Limb (tissue), 2 donors: ENCODE results near the gene LAPTM5.

Experiments
- DNase-seq, 2 donors: peaks; one replicate each; pipeline ENCODE4 v3.0.0-alpha.2; 2016; ENCODE audit errors: extremely low spot score in 2 of 2

Gene LAPTM5

DNA sequence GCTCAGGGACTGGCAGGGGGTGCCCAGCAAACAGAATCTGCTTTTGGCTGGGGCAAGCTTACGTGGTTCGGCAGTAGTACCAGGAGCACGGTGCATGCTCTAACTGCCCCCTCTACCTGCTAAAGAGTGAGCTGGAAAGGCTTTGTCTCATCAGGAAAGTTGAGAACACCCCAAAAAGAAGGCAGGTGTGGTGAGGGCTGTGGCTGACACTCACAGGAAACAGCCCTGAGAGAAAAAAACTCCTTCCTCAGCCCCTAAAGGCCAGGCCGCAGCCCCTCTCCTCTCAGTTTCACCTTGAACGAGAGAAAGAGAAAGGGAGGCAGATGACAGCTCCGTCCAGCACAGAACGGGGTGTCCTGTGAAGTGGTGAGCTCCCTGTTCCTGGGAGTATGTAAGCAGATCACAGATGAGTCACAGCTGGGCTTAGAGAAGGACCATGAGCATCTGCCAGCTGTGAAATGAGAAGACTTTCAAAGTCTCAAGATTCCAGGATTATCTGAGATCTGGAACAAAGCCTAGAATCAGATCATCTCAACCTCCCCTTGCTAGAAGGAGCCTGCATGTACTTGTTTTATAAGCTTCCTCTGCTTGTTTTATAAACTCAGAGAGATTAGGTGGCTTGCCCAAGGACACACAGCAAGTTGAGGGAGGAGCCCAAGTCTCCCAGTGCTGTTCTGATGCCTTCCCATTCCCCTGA, 13.4 kb downstream of the LAPTM5 start:
- no peak for DNase-seq

DNA sequence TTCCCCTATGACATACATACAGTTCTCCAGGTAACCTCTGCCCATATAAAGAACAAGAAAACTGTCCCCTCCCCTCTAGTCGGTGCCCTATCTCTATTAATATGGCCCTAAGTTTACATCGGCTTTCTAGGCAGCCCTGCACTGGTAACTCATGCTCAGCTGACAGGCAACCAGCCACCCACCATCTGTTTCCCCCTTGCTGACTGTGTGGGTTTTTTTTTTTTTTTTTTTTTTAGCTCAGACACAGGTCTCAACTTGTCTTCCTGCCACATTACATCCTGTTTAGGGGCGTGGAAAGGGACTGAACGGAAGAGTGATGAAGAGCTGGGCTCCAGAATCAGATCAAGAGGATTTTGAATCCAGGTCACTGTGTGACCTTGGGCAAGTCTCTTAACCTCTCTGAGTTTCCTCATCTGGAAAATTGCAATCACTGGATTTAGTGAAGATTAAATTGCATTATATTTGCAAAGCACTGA, 14.0 kb downstream of the LAPTM5 start:
- no peak for DNase-seq

DNA sequence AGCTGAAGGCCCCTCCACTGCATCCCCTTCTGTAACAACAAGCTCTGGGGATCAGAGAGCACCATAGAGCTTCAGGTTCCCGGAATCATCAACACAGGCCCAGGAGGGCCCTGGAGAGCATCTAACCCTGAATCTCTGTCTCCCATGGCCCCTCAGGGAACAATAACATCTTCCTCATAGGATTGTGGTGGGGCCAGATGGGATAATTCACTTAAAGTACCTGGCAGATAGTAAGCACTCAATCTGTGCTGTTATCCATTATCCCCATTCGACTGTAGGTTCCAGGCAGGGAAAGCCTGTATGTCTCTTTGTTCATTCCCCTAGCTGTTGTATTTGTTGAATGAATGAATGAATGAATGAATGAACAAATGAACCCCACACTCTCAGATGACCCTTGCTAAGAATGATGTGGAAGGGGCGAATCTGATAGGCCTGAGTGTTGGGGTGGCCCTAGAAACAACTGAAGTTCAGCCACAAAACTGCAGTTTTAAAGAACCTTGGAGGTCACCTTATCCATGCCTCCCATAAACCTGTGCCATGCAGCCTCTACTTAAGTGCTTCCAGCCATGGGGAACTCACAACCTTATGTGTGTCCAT, 14.5 kb downstream of the LAPTM5 start:
- DNase-seq = no peak

DNA sequence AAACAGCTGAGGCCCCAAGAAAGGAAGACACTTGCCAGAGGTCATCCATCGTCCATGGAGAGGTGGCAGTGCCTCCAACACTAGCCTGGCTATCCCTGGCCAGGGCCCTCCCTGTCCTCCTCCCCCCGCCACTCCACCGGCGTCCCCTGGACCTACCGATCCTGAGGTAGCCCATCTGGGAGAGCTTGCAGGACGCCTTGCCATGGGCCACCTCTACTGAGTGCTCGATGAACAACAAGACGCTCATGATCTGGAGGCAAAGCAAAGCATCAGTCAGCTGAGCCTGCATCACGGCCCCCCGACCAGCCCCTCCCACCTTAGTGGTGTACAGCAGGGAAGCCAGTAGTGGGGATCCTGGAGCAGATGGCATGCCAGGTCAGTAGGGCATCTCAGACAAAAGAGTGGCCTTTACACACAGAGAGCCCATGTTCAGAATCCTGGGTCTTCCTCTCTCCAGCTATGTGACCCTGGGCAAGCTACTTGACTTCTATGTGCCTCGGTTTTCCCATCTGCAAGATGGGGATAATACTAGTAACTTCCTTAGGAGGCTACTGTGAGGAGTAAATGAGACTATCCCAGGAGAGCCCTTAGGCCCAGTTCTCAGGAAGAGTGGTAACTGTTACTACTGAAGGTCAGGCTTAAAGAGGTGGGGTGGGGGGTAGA, 15.1 kb downstream of the LAPTM5 start:
- DNase-seq = no peak

DNA sequence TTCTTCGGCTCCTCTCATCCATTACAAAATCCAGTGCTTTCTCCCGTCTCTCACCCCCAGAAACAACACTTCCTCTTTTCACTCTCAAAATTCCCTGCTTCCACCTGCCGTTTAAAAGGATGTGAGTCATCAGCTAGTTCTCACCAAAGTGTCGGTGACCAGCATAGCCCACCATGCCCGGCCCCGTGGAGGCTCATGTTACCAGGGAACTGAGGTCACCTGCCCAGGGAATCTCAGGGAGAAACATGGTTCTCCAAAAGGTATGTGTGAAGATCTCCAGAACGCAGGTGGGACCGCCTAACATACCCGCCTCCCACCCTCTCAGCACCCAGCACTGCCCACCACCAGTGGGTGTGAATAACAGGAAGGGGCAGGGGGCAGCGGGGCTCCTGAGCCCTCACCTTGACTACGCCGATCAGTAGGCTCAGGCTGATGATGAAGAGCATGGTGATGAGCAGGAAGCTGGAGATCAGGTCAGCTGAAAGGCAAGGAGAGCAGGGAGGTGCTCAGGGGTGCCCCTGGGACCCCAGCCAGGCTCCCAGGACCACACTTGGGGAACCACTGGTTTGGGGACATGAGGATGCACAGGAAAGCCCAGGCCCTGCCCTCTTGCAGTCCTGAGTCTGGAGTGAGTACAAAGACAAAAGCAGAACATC, 16.2 kb downstream of the LAPTM5 start:
- no peak for DNase-seq

DNA sequence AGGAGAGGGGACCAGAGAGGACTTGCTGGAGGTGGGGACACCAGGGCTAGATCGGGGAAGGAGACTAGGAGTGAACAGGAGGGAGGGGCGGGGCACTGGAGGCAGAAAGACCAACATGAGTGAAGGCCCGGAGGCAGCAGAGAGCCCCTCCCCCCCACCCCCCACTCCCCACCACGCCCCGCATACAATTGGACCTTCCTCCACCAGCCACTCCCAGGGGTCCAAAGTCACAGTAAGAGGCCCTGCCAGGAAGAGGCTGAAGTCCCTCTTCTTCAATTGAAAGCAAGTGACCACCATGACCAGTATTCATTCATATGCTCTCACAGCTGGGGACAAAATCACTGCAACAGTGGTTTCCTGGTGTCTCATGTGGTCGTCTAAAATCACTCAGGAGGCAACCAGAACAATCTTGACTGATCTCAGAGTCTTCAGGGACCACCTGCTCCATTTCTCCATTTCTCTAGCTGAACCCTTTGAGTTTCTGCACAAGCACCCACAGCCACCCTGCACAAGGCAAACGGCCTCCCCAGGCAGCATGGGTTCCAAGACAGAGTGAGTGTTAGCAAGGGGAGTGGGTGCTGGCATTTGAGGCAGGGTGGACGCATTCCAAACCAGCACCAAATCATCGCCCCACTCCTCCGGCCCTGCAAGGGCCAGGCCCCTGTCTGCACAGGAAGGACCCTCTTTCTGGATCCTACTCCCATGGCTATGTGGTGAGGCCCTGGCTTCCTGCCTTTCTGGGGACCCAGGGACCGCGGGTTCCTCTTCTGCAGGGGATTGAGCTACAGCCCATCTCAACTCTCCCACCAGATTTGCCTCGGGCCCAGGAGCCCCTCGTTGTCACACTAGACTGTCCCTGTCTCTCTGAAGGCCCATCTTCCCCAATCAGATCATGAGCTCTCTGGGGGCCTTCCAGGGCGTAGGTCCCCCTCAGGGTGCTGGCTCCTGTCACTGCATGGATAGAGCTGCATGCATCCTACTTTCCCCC, 17.0 kb downstream of the LAPTM5 start:
- DNase-seq = no peak

DNA sequence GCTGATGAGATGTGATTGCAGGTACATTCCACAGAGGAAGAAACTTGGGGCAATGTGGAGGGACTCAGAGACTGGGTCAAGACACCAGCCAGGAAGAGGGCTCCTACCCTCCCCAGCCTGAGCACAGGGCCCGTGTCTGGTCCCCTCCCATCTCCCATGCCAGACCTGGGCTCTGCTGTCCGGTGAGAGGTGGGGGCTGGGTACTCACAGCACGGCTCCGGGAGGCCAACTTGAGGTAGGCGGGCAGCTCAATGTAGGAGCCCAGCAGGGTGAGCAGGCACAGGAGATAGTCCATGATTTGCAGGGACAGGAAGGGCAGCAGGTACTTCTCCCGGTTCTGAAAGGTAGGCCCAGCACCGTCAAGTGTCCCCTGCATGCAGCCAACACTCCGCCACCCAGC, 18.0 kb downstream of the LAPTM5 start:
- DNase-seq = no peak

DNA sequence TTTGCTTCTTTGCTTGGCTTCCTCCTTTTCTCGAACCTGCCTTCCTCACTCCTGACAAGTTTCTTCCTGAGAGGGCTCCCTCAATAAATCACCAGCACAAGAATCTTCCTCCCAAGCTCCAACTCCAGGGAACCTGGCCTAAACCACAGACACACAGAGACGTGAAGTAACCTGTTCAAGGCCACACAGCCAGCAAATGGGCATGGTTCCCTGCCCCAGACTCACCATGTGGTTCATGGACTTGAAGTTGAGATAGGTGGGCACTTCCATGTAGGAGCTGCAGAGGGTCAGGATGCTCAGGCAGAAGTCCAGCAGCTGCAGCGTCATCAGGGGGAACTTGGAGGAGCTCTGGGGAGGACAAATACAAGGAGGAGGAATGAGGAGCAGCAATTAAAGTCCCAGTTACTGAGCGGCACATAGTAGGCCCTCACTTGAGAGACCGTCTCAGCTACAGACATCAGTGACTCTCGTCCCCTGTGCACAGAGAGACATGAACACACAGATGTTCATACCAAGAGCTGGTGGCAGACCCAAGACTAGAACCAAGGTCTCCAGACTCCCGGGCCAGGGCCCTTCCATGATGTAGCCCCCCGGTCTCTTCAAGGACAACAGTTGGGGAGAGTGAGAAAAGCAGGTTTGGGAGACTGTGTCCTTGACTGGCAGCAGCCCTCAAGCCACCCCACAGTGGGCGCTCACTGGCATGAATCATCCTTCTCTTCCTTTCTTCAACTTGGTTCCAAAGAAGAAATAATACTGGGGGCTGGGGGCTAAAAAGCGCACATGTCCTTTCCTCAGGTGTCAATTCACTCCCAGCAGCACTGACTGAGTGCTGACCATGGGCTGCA, 18.6 kb downstream of the LAPTM5 start:
- DNase-seq = no peak

DNA sequence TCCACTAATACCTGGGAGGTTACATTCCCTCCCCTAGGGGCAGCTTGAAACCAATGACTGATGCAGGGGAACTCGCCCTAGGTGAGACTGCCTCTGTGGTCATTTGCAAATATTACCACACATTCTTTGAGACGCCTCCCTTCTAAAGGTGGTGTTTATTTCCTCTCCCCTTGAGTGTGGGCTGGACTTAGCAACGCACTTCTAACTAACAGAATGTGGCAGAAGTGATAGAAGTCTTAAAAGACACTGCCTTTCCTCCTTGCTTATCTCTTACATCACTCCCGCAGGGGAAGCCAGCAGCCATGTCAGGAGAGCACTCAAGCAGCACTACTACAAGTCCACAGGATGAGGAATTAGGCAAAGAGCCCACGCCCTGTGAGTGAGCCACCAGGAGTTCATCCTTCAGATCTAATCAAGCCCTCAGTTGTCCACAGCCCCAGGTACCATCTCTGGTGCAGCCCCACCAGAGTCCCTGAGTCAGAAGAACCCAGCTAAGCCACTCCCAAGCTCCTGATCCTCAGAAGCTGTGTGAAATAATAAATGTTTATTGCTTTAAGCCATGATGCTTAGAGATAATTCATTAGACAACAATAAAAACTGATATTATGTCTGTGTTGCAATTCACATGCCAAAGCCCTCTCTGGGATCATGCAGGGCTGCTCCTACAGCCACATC, 19.4 kb downstream of the LAPTM5 start:
- DNase-seq = no peak

DNA sequence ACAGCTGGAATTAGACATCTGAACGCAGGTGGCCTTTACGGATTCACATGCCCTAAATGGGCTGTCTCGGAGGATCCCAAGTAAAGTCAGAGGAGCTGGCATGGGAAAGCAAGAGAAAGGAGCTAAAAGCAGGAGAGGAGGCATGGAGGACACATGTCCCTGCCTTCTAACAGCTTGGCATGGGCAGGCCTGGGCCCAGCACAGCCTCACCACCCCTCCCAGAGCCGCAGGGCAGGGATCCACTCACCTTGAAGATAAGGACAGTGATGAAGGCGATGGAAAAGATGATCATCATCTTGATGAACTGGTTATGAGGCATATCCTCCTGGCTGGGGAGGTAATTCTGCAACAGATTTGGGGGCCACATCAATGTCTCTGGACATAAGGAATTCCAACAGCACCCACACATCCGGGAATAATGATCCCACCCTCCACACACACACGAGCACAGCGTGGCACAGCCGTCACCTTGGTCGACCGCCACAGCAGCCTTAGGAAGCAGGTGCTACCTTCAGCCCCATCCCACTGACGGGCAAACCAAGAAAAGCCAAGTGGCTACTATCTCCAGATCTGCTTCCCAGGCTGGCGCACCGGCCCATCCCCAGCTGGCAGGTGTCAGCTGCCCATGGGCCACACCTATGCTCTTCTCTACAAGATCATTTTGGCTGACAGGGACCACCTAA, 20.1 kb downstream of the LAPTM5 start:
- DNase-seq = no peak

DNA sequence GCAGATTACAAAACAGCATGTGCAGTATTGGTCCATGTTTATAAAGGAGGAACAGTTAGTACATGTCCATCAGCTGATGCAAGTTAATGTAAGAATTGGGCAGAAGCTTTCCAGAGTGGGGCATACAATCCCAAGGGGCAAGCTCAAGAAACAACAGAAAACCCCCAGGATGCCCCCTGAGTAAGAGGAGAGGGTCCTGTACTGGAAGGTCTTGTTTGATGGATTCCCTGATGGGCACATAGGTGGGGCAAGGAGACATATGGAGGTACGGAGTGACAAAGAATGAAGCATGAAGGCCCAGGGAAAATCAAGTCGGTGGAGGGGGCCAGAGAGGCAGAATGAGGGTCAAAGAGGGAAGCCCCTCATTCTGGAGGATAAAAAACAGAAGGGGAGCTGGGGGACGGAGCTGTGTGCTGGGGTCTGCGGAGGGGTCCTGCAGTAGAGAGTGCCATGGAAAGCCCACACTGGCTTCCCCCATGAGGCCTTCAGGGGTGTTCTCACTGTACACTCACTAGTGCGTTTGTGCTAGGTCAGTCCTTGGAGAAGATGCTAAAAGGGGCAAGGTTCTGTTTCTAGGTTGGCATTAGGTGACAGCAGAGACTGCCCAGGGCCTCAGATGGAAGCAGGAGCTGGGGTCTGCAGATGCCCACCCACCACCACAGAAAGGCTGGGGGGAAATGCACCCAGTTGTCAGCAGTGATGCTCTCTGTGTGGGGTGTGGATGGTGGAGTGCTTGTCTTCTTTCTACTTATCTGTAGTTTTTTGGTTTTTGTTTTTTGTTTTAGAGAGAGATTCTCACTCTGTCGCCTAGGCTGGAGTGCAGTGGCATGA, 21.7 kb downstream of the LAPTM5 start:
- DNase-seq = no peak

DNA sequence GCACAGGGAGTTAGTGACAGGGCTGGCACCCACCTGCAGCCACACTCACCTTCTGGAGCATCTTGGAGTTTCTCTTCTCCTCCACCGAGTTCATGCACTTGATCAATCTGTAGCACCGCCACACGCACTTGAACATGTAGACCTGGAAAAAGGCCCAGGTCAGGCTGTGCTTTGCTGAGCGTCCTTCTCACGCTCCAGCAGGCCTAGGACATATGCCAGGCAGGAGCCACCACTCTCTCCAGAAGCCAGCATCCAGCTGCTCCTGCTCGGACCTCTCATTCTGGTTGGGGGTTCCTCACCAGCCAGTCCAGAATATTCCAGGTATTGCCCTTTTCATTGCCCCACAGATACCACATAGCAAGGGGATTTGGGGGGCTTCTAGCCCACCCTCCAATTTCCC, 22.4 kb downstream of the LAPTM5 start:
- no peak for DNase-seq

DNA sequence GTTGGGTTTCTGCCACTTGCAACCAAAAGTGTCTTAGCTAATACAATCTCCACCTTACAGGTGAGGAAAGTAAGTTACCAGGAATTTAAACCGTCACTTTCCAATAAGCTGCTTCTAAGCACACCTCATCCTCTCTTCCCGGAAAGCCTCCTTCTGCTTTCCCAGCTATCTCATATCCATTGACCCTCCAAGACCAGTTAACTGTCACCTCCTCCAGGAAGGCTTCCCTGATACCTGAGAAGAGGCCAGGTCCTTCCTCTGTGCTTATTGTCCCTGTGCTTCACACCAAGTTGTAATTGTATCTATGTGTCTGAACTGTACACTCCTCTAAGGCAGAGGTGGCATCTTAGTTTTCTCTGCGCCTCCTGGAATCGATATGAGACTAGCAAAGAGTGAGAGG, 23.0 kb downstream of the LAPTM5 start:
- no peak for DNase-seq

DNA sequence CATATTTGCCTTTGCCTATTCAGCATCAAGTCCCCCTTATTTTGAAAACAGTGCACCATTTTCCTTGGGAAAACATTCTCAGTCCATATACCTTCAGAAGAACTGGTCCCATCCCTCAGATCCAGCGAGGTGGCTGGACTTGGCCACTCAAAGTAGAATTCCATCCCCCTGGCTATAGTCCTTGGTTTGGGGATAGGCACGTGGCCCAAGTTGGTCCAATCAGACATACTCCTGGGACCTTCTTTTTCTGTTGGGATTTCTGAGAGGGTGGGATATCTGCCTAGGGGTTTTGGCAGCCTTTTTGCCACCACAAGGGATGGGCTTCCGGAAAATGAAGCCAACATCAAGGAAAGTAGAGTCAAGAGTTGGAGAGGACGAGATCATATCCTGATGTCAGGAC, 23.5 kb downstream of the LAPTM5 start:
- DNase-seq = no peak

DNA sequence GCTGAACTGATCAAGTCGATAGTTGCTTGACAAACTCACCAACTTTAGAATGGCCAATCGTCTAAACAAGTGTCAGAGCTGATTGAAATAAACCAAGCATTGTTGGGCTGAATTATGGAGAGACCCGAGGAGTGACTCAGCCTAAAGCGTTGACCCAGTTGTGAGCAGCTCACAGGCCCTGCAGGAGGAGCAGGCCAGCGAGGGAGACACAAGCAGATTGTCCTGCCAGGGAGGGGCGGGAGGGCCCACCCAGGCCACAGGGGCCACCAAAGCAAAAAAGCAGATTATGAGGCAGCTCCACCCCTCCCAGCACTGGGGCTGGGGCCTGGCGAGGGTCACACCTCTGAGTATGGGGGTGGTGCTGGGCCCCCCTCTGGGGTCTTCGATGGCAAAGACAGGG, 24.1 kb downstream of the LAPTM5 start:
- DNase-seq = no peak

DNA sequence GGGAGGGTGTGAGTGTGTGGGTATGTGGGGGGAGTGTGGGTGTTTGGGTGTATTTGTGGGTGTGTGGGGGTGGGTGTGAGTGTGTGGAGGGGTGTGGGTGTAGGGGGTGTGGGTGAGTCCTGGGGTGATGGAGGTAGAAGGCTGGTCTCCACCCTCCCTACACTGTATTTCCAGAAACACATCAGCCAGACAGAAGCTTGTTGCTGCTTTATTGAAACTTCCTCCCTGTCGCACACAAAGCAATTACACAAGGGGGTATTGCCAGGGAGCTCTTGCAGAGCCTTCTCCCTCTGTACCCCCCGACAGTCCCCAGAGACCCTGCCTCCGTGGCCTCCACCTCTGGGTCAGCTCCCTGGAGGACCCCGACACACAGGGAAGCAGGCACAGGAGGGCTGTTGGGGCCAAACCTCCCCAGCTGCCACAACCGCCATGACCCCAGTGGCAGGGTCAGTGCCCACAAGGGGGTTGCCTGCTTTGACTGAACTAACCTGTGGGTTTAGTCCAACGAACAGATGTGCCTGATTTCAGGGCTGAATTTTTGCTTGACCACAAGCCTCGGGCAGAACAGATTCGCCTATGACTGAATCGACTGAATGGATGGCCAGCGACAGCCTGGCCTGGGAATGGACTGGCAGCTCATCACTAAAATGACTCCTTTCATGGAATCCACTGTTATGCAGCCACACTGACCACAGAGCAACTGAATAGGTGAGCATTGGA, 25.1 kb downstream of the LAPTM5 start:
- no peak for DNase-seq

DNA sequence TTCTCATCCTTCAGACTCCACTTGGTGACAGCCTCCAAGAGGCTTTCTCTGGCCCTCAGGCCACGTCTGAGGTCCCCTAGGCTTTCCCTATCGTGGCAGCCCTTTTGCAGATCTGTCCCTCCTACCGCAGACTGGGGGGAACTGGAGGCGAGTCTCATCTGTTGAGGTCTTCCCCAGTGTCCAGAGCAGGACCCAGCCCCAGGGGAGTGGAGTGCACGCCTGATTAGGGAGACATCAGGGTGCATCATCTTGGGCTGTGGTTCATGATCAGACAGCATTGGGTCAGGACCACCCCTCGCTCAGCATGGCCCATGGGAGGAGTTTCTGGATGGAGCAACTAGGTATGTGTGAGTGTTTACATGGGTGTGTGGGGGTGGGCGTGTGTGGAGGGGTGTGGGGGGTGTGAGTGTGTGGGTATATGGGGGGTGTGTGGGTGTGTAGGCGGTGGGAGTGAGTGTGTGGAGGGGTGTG, 25.7 kb downstream of the LAPTM5 start:
- DNase-seq = no peak
